Measurements from ENCODE around the gene DNAH11. TPM values are rescaled to one million over a fixed set of nuclear protein-coding genes. Genes with fewer than 3 reads are reported as not detected.
"Not testable (repeated sequence)": the region's sequence is repeated elsewhere in the genome, so short reads cannot be mapped to it uniquely, and the experiment has no call there.

The DNAH11 gene
- total RNA-seq, 1 experiment from 2014 or later: 1.0 TPM

GRCh38 chr7:21868576-21868850 lies 325.7 kb downstream of the DNAH11 start:
- H3K9me3 ChIP-seq (replicated peaks): no peaks in the 10 kb centered on the region
- no peaks in the 10 kb centered on the region for H3K27me3 ChIP-seq
- H3K4me1 ChIP-seq: no peaks in the 10 kb centered on the region
- no peak for DNase-seq
- H3K4me3 ChIP-seq: no peak overlapping the region
- H3K27ac ChIP-seq: no peak overlapping the region
- no peaks in the 10 kb centered on the region for H3K36me3 ChIP-seq

- H3K36me3 ChIP-seq: no peaks in the 10 kb centered on the region
- no peak overlapping the region for H3K4me3 ChIP-seq
- H3K9me3 ChIP-seq (replicated peaks): no peaks in the 10 kb centered on the region
- H3K27ac ChIP-seq: no peak overlapping the region
- DNase-seq: no peak
- H3K27me3 ChIP-seq: no peaks in the 10 kb centered on the region
- H3K4me1 ChIP-seq: no peaks in the 10 kb centered on the region
These were observed 327.1 kb downstream of the DNAH11 start for GRCh38 chr7:21869785-21870402.

GRCh38 chr7:21883069-21883468 lies 340.2 kb downstream of the DNAH11 start:
- H3K27me3 ChIP-seq: no peaks in the 10 kb centered on the region
- DNase-seq: no peak
- H3K27ac ChIP-seq: no peak overlapping the region
- no peak overlapping the region for H3K4me3 ChIP-seq
- no peaks in the 10 kb centered on the region for H3K36me3 ChIP-seq
- no peaks in the 10 kb centered on the region for H3K4me1 ChIP-seq
- H3K9me3 ChIP-seq (replicated peaks): no peaks in the 10 kb centered on the region

- not testable (repeated sequence) for H3K9me3 ChIP-seq (replicated peaks); H3K27ac ChIP-seq; H3K27me3 ChIP-seq; H3K4me1 ChIP-seq; H3K4me3 ChIP-seq; H3K36me3 ChIP-seq; DNase-seq
These were observed 340.7 kb downstream of the DNAH11 start for GRCh38 chr7:21883501-21883900.

- no peaks in the 10 kb centered on the region for H3K4me1 ChIP-seq
- no peaks in the 10 kb centered on the region for H3K36me3 ChIP-seq
- H3K27ac ChIP-seq: no peak overlapping the region
- DNase-seq: no peak
- no peaks in the 10 kb centered on the region for H3K27me3 ChIP-seq
- H3K9me3 ChIP-seq (replicated peaks): no peaks in the 10 kb centered on the region
- no peak overlapping the region for H3K4me3 ChIP-seq
These were observed 341.7 kb downstream of the DNAH11 start for GRCh38 chr7:21884496-21884895.

- Histone ChIP-seq H3K27me3 (no peaks in the 10 kb centered on the region), H3K36me3 (no peaks in the 10 kb centered on the region), H3K27ac (no peak overlapping the region), H3K9me3 (replicated peaks) (no peaks in the 10 kb centered on the region), H3K4me3 (no peak overlapping the region), H3K4me1 (no peaks in the 10 kb centered on the region)
- DNase-seq: no peak
These were observed 343.6 kb downstream of the DNAH11 start for GRCh38 chr7:21886396-21886795.

- H3K27me3 ChIP-seq: no peaks in the 10 kb centered on the region
- no peaks in the 10 kb centered on the region for H3K36me3 ChIP-seq
- H3K9me3 ChIP-seq (replicated peaks): no peaks in the 10 kb centered on the region
- no peak for DNase-seq
- H3K27ac ChIP-seq: no peak overlapping the region
- no peak overlapping the region for H3K4me3 ChIP-seq
- no peaks in the 10 kb centered on the region for H3K4me1 ChIP-seq
These were observed 344.5 kb downstream of the DNAH11 start for GRCh38 chr7:21887353-21887752.

GRCh38 chr7:21887779-21888178 lies 344.9 kb downstream of the DNAH11 start:
- Histone ChIP-seq H3K36me3 (no peaks in the 10 kb centered on the region), H3K9me3 (replicated peaks) (no peaks in the 10 kb centered on the region), H3K27ac (no peak overlapping the region), H3K27me3 (no peaks in the 10 kb centered on the region), H3K4me3 (no peak overlapping the region), H3K4me1 (no peaks in the 10 kb centered on the region)
- DNase-seq: no peak

GRCh38 chr7:21891291-21891690 lies 348.5 kb downstream of the DNAH11 start:
- Histone ChIP-seq H3K27ac (no peak overlapping the region), H3K36me3 (no peaks in the 10 kb centered on the region), H3K9me3 (replicated peaks) (no peaks in the 10 kb centered on the region), H3K4me1 (no peaks in the 10 kb centered on the region), H3K4me3 (no peak overlapping the region), H3K27me3 (no peaks in the 10 kb centered on the region)
- DNase-seq: no peak

- Histone ChIP-seq H3K4me1 (no peaks in the 10 kb centered on the region), H3K36me3 (peaks cover 9% of the 10 kb centered on the region), H3K27me3 (no peaks in the 10 kb centered on the region), H3K27ac (no peak overlapping the region), H3K9me3 (replicated peaks) (no peaks in the 10 kb centered on the region), H3K4me3 (no peak overlapping the region)
- no peak for DNase-seq
These were observed 350.6 kb downstream of the DNAH11 start for GRCh38 chr7:21893401-21893800.

- no peaks in the 10 kb centered on the region for H3K9me3 ChIP-seq (replicated peaks)
- H3K36me3 ChIP-seq: peaks cover 45% of the 10 kb centered on the region
- H3K27me3 ChIP-seq: no peaks in the 10 kb centered on the region
- H3K4me3 ChIP-seq: no peak overlapping the region
- no peak overlapping the region for H3K27ac ChIP-seq
- DNase-seq: no peak
- no peaks in the 10 kb centered on the region for H3K4me1 ChIP-seq
These were observed 355.6 kb downstream of the DNAH11 start for GRCh38 chr7:21898265-21898930.

GRCh38 chr7:21902240-21902639 lies 359.4 kb downstream of the DNAH11 start:
- H3K36me3 ChIP-seq: peaks cover 78% of the 10 kb centered on the region
- no peaks in the 10 kb centered on the region for H3K4me1 ChIP-seq
- H3K4me3 ChIP-seq: no peak overlapping the region
- no peak overlapping the region for H3K27ac ChIP-seq
- no peaks in the 10 kb centered on the region for H3K9me3 ChIP-seq (replicated peaks)
- no peak for DNase-seq
- H3K27me3 ChIP-seq: no peaks in the 10 kb centered on the region

GRCh38 chr7:21903020-21903786 lies 360.4 kb downstream of the DNAH11 start:
- no peaks in the 10 kb centered on the region for H3K27me3 ChIP-seq
- no peaks in the 10 kb centered on the region for H3K4me1 ChIP-seq
- H3K4me3 ChIP-seq: no peak overlapping the region
- no peak for DNase-seq
- peaks cover 80% of the 10 kb centered on the region for H3K36me3 ChIP-seq
- H3K9me3 ChIP-seq (replicated peaks): no peaks in the 10 kb centered on the region
- H3K27ac ChIP-seq: no peak overlapping the region

- H3K4me3 ChIP-seq: no peak overlapping the region
- no peak for DNase-seq
- H3K4me1 ChIP-seq: no peaks in the 10 kb centered on the region
- H3K27ac ChIP-seq: no peak overlapping the region
- no peaks in the 10 kb centered on the region for H3K9me3 ChIP-seq (replicated peaks)
- H3K27me3 ChIP-seq: no peaks in the 10 kb centered on the region
- peaks cover 54% of the 10 kb centered on the region for H3K36me3 ChIP-seq
These were observed 365.9 kb downstream of the DNAH11 start for GRCh38 chr7:21908746-21909145.

GRCh38 chr7:21910253-21910652 lies 367.4 kb downstream of the DNAH11 start:
- H3K4me3 ChIP-seq: no peak overlapping the region
- DNase-seq: no peak
- H3K36me3 ChIP-seq: peaks cover 47% of the 10 kb centered on the region
- H3K27ac ChIP-seq: no peak overlapping the region
- H3K9me3 ChIP-seq (replicated peaks): no peaks in the 10 kb centered on the region
- no peaks in the 10 kb centered on the region for H3K4me1 ChIP-seq
- H3K27me3 ChIP-seq: no peaks in the 10 kb centered on the region

Data from SJCRH30 (cell line).